HCT116 (cell line): Measurements from ENCODE around the gene SLC12A7. TPM values are rescaled to one million over a fixed set of nuclear protein-coding genes. Genes with fewer than 3 reads are reported as not detected.

ENCODE experiments used
- ATAC-seq: fragments of 200-7000 bp; cut with Tn5 transposase; 2 replicates; pipeline ENCODE4 v1.9.1; 2020; ENCODE audit warnings: mild to moderate bottlenecking, moderate library complexity
- BruUV-seq: library from RNA; stranded (reverse); fragments of 400-500 nt; replicated peaks from 2 replicates; lab custom pipeline; 2021; lab: Mats Ljungman, UMichigan
- CTCF ChIA-PET: fragments of 300-600 bp; sonication (Branson Sonifier 250); formaldehyde crosslinking; loops from one replicate; lab custom pipeline; 2021; ENCODE audit warnings: antibody characterized with exemption; lab: Charles Lee
- POLR2A ChIA-PET: fragments of 300-600, 350-600 bp; sonication (Branson Sonifier 250); formaldehyde crosslinking; loops from one replicate; lab custom pipeline; 2021; ENCODE audit warnings: antibody characterized with exemption; lab: Charles Lee
- RAD21 ChIA-PET, 2 experiments: fragments of 300-600 bp; sonication (Branson Sonifier 250); formaldehyde crosslinking; loops; one replicate each; lab custom pipeline; 2023; ENCODE audit warnings: low total read pairs in 2 of 2; ENCODE audit not compliant: uncharacterized antibody in 2 of 2, unreplicated experiment in 2 of 2, low non-redundant PET in 1 of 2; lab: Charles Lee
- DNase-seq: peaks from one replicate; pipeline ENCODE4 v3.0.0-alpha.2; 2010; ENCODE audit warnings: low read depth, low spot score
- H2AFZ ChIP-seq: fragments of 200-600 bp; shearing (Covaris generic), sonication (generic); 2 replicates; pipeline ENCODE4 v1.6.1; 2017; ENCODE audit warnings: low read depth, mixed run types, mixed read lengths, antibody characterized with exemption, low read length; ENCODE audit not compliant: poor library complexity, severe bottlenecking
- H3K27ac ChIP-seq: 2 replicates; pipeline ENCODE4 v1.5.1; 2012; ENCODE audit warnings: low read depth, low read length
- H3K27me3 ChIP-seq: fragments of 200-600 bp; sonication (generic); 2 replicates; pipeline ENCODE4 v1.6.1; 2016; ENCODE audit warnings: mixed run types, low read length, mixed read lengths; ENCODE audit not compliant: insufficient read depth
- H3K36me3 ChIP-seq, 2 experiments: fragments of 200-500 bp in 1 of 2; fragments of 200-600 bp in 1 of 2; sonication (Bioruptor generic) in 1 of 2; sonication (generic) in 1 of 2; 2 replicates each; pipeline versions ENCODE4 v1.5.1 to v1.6.1; 2014 to 2016; ENCODE audit warnings: low read length in 2 of 2, inconsistent platforms in 1 of 2, mixed read lengths in 1 of 2, mixed run types in 1 of 2; ENCODE audit not compliant: insufficient read depth in 2 of 2, control insufficient read depth in 1 of 2
- H3K4me1 ChIP-seq, 2 experiments: fragments of 200-600 bp in 1 of 2; sonication (generic) in 1 of 2; 2 replicates each; pipeline versions ENCODE4 v1.5.1 to v1.6.1; 2012 to 2017; ENCODE audit warnings: low read length in 2 of 2, inconsistent platforms in 1 of 2, mild to moderate bottlenecking in 1 of 2, mixed read lengths in 1 of 2, mixed run types in 1 of 2, moderate library complexity in 1 of 2; ENCODE audit not compliant: insufficient read depth in 2 of 2, control insufficient read depth in 1 of 2
- H3K4me2 ChIP-seq: fragments of 200-600 bp; sonication (generic); 2 replicates; pipeline ENCODE4 v1.6.1; 2017; ENCODE audit warnings: mixed run types, low read length, mixed read lengths
- H3K4me3 ChIP-seq, 2 experiments: fragments of 200-600 bp in 1 of 2; sonication (generic) in 1 of 2; replicated peaks in 1 of 2; 2 replicates each; pipeline ENCODE4 v1.5.1; 2011 to 2016; ENCODE audit warnings: low read length in 2 of 2, control low read depth in 1 of 2, low read depth in 1 of 2, mild to moderate bottlenecking in 1 of 2, mixed read lengths in 1 of 2, mixed run types in 1 of 2
- H3K79me2 ChIP-seq: fragments of 200-600 bp; sonication (generic); 2 replicates; pipeline ENCODE4 v1.6.1; 2017; ENCODE audit warnings: mild to moderate bottlenecking, mixed run types, low read length, moderate library complexity, mixed read lengths; ENCODE audit not compliant: insufficient read depth
- H3K9ac ChIP-seq: fragments of 200-600 bp; sonication (generic); 2 replicates; pipeline ENCODE4 v1.6.1; 2016; ENCODE audit warnings: low read length, mixed read lengths
- H3K9me2 ChIP-seq: fragments of 200-600 bp; sonication (generic), shearing (Covaris generic); 2 replicates; pipeline ENCODE4 v1.6.1; 2017; ENCODE audit warnings: mixed run types, mild to moderate bottlenecking, moderate library complexity; ENCODE audit not compliant: insufficient read depth
- H3K9me3 ChIP-seq, 2 experiments: fragments of 200-500 bp in 1 of 2; fragments of 200-600 bp in 1 of 2; sonication (Bioruptor generic) in 1 of 2; sonication (generic) in 1 of 2; 2 replicates each; pipeline ENCODE4 v1.6.1; 2014 to 2017; ENCODE audit warnings: low read length in 2 of 2, mixed read lengths in 2 of 2, inconsistent platforms in 1 of 2, low read depth in 1 of 2, mild to moderate bottlenecking in 1 of 2, mixed run types in 1 of 2, moderate library complexity in 1 of 2; ENCODE audit not compliant: control insufficient read depth in 1 of 2, insufficient read depth in 1 of 2
- H4K20me1 ChIP-seq: fragments of 200-600 bp; sonication (generic), shearing (Covaris generic); 2 replicates; pipeline ENCODE4 v1.6.1; 2017; ENCODE audit warnings: mixed run types, mild to moderate bottlenecking, moderate library complexity; ENCODE audit not compliant: insufficient read depth
- ATF3 ChIP-seq: IDR thresholded peaks from 2 replicates; pipeline ENCODE4 v1.6.1; 2012
- CBX3 ChIP-seq: IDR thresholded peaks from 2 replicates; pipeline ENCODE4 v1.6.1; 2012; ENCODE audit warnings: low read depth
- EGR1 ChIP-seq: IDR thresholded peaks from 2 replicates; pipeline ENCODE4 v1.6.1; 2012; ENCODE audit warnings: low read depth
- ELF1 ChIP-seq: IDR thresholded peaks from 2 replicates; pipeline ENCODE4 v1.6.1; 2012; ENCODE audit warnings: low read depth, borderline replicate concordance
- EZH2phosphoT487 ChIP-seq: fragments of 200-600 bp; IDR thresholded peaks from 2 replicates; pipeline ENCODE4 v1.6.1; 2018; ENCODE audit warnings: antibody characterized with exemption, borderline replicate concordance
- FOSL1 ChIP-seq: IDR thresholded peaks from 2 replicates; pipeline ENCODE4 v1.6.1; 2012; ENCODE audit warnings: low read depth
- JUND ChIP-seq: IDR thresholded peaks from 2 replicates; pipeline ENCODE4 v1.6.1; 2012
- SP1 ChIP-seq: IDR thresholded peaks from 2 replicates; pipeline ENCODE4 v1.6.1; 2012; ENCODE audit warnings: low read depth
- TCF7L2 ChIP-seq: IDR thresholded peaks from 2 replicates; pipeline ENCODE4 v1.7.0; 2011; ENCODE audit warnings: borderline replicate concordance, inconsistent platforms; ENCODE audit not compliant: insufficient read depth, insufficient read length; ENCODE audit errors: extremely low read depth
- ZFX ChIP-seq: fragments of 450-650 bp; IDR thresholded peaks from 2 replicates; pipeline ENCODE4 v1.6.1; 2017
- ZNF274 ChIP-seq: fragments of 200-500 bp; sonication (Bioruptor generic); IDR thresholded peaks from 2 replicates; pipeline ENCODE4 v1.6.1; 2014; ENCODE audit warnings: mild to moderate bottlenecking, low read depth, low read length, inconsistent platforms
- intact Hi-C: fragments of 100-400 bp; cut with micrococcal nuclease; formaldehyde crosslinking; loops from 2 replicates; pipeline ENCODE4 v1.10.0; 2022
- total RNA-seq: library from RNA; stranded (reverse); gene quantifications from one replicate; pipeline ENCODE4 v1.2.1, GENCODE V29; 2021; ENCODE audit not compliant: unreplicated experiment
- TF ChIP-seq, protein P1 (sequence below), 3 experiments: fragments of 200-600 bp in 1 of 3; sonication (generic) in 1 of 3; IDR thresholded peaks in 2 of 3; conservative IDR thresholded peaks in 1 of 3; 2 replicates each; pipeline ENCODE4 v1.5.1; 2012 to 2017; ENCODE audit warnings: low read depth in 2 of 3, low read length in 2 of 3, antibody characterized with exemption in 1 of 3, borderline replicate concordance in 1 of 3, control low read depth in 1 of 3, mild to moderate bottlenecking in 1 of 3, mixed read lengths in 1 of 3, mixed run types in 1 of 3, moderate library complexity in 1 of 3; ENCODE audit not compliant: insufficient read depth in 1 of 3
- TF ChIP-seq, protein P2 (sequence below): IDR thresholded peaks from 2 replicates; pipeline ENCODE4 v1.6.1; 2012; ENCODE audit warnings: low read depth

SLC12A7 gene
- total RNA-seq, 1 experiment from 2014 or later, result 29.6 TPM

GRCh38 chr5:1113805-1114586 lies 2.1 kb upstream of the SLC12A7 start:
- no peaks in the 10 kb centered on the region for H4K20me1 ChIP-seq
- H3K9me3 ChIP-seq, result no peaks in the 10 kb centered on the region
- H3K79me2 ChIP-seq, result peaks cover 25% of the 10 kb centered on the region; the same call in 1 of the 2 replicates
- H3K27ac ChIP-seq, result no peak overlapping the region
- no peaks in the 10 kb centered on the region for H3K27me3 ChIP-seq
- DNase-seq, result no peak
- intact Hi-C loops, result no loop called here
- ChIA-PET RAD21 (no interaction called here), CTCF (no interaction called here)
- no peaks in the 10 kb centered on the region for H3K9me2 ChIP-seq
- ATAC-seq, result no peak
- H2AFZ ChIP-seq, result no peak overlapping the region
- no peak overlapping the region for H3K9ac ChIP-seq
- TF ChIP-seq, protein P1, sequence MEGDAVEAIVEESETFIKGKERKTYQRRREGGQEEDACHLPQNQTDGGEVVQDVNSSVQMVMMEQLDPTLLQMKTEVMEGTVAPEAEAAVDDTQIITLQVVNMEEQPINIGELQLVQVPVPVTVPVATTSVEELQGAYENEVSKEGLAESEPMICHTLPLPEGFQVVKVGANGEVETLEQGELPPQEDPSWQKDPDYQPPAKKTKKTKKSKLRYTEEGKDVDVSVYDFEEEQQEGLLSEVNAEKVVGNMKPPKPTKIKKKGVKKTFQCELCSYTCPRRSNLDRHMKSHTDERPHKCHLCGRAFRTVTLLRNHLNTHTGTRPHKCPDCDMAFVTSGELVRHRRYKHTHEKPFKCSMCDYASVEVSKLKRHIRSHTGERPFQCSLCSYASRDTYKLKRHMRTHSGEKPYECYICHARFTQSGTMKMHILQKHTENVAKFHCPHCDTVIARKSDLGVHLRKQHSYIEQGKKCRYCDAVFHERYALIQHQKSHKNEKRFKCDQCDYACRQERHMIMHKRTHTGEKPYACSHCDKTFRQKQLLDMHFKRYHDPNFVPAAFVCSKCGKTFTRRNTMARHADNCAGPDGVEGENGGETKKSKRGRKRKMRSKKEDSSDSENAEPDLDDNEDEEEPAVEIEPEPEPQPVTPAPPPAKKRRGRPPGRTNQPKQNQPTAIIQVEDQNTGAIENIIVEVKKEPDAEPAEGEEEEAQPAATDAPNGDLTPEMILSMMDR (IDR thresholded peaks at IDR 0.05 in 2 of 3, conservative IDR thresholded peaks at IDR 0.05 in 1 of 3; ENCODE audit: borderline replicate concordance in 1 of 3, insufficient read depth in 1 of 3, low read depth in 2 of 3, low read length in 2 of 3), result no peak
- TF ChIP-seq ZNF274, result no peak
- no peak for TF ChIP-seq JUND
- TF ChIP-seq FOSL1, result no peak
- TF ChIP-seq TCF7L2, result no peak
- no peak for TF ChIP-seq EZH2phosphoT487
- TF ChIP-seq EGR1, result no peak
- no peak for TF ChIP-seq ZFX
- TF ChIP-seq SP1, result no peak
- TF ChIP-seq, protein P2, sequence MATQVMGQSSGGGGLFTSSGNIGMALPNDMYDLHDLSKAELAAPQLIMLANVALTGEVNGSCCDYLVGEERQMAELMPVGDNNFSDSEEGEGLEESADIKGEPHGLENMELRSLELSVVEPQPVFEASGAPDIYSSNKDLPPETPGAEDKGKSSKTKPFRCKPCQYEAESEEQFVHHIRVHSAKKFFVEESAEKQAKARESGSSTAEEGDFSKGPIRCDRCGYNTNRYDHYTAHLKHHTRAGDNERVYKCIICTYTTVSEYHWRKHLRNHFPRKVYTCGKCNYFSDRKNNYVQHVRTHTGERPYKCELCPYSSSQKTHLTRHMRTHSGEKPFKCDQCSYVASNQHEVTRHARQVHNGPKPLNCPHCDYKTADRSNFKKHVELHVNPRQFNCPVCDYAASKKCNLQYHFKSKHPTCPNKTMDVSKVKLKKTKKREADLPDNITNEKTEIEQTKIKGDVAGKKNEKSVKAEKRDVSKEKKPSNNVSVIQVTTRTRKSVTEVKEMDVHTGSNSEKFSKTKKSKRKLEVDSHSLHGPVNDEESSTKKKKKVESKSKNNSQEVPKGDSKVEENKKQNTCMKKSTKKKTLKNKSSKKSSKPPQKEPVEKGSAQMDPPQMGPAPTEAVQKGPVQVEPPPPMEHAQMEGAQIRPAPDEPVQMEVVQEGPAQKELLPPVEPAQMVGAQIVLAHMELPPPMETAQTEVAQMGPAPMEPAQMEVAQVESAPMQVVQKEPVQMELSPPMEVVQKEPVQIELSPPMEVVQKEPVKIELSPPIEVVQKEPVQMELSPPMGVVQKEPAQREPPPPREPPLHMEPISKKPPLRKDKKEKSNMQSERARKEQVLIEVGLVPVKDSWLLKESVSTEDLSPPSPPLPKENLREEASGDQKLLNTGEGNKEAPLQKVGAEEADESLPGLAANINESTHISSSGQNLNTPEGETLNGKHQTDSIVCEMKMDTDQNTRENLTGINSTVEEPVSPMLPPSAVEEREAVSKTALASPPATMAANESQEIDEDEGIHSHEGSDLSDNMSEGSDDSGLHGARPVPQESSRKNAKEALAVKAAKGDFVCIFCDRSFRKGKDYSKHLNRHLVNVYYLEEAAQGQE, result no peak
- TF ChIP-seq ATF3, result no peak
- TF ChIP-seq CBX3, result no peak
- no peak for TF ChIP-seq ELF1
- TF ChIP-seq, all 23 proteins: peak for 0
- Histone ChIP-seq H3K4me3 (no peak overlapping the region), H3K36me3 (peaks cover 0 to 6% of the 10 kb centered on the region in 2 experiments; a peak in 1 of 4 replicates), H3K4me2 (no peak overlapping the region), H3K4me1 (peaks cover 10 to 29% of the 10 kb centered on the region in 2 experiments)
- POLR2A ChIA-PET, result no interaction called here
- BruUV-seq, result no TSS peak
